Endothelial cell of umbilical vein (primary cell): ENCODE results near the gene PGLYRP4. TPM values are rescaled to one million over a fixed set of nuclear protein-coding genes. Genes with fewer than 3 reads are reported as not detected.

ENCODE experiments used
- BruUV-seq: library from RNA; stranded (reverse); fragments of 400-500 nt; replicated peaks from 2 replicates; lab custom pipeline; 2021; lab: Mats Ljungman, UMichigan
- CTCF ChIA-PET: fragments of 300-600, 350-600 bp; sonication (Branson Sonifier 250); formaldehyde crosslinking; loops from one replicate; lab custom pipeline; 2021; ENCODE audit warnings: antibody characterized with exemption, inconsistent platforms; lab: Charles Lee
- POLR2A ChIA-PET: fragments of 300-600, 350-600 bp; sonication (Branson Sonifier 250); formaldehyde crosslinking; loops from one replicate; lab custom pipeline; 2021; ENCODE audit warnings: antibody characterized with exemption, inconsistent platforms; lab: Charles Lee
- DNase-seq: peaks from one replicate; pipeline ENCODE4 v3.0.0-alpha.2; 2011; ENCODE audit warnings: low read depth, low spot score
- FAIRE-seq: peaks from 2 replicates; lab custom pipeline; 2011; peaks lifted over from hg19 to GRCh38; lab: Jason Lieb, UNC
- H2AFZ ChIP-seq: 2 replicates; pipeline ENCODE4 v1.6.0; 2012; ENCODE audit warnings: low read depth, low read length, control low read depth, inconsistent platforms
- H3K27ac ChIP-seq: 2 replicates; pipeline ENCODE4 v1.5.1; 2011; ENCODE audit warnings: low read depth, mild to moderate bottlenecking, control low read depth, low read length, moderate library complexity; ENCODE audit not compliant: insufficient read depth
- H3K27me3 ChIP-seq, 2 experiments: 2 replicates each; pipeline versions ENCODE4 v1.6.0 to v1.6.1; 2011; ENCODE audit warnings: low read length in 2 of 2, mixed read lengths in 1 of 2; ENCODE audit not compliant: control insufficient read depth in 2 of 2, insufficient read depth in 2 of 2
- H3K36me3 ChIP-seq, 2 experiments: 2 replicates in 1 of 2; 3 replicates in 1 of 2; pipeline ENCODE4 v1.5.1; 2011; ENCODE audit warnings: low read length in 2 of 2, mild to moderate bottlenecking in 1 of 2, moderate library complexity in 1 of 2; ENCODE audit not compliant: control insufficient read depth in 2 of 2, insufficient read depth in 2 of 2; ENCODE audit errors: extremely low read depth in 1 of 2
- H3K4me1 ChIP-seq: 3 replicates; pipeline ENCODE4 v1.5.1; 2011; ENCODE audit warnings: mild to moderate bottlenecking, low read length; ENCODE audit not compliant: control insufficient read depth, insufficient read depth; ENCODE audit errors: extremely low read depth
- H3K4me2 ChIP-seq: 2 replicates; pipeline ENCODE4 v1.6.1; 2011; ENCODE audit warnings: low read length, control low read depth, mixed read lengths; ENCODE audit not compliant: insufficient read depth
- H3K4me3 ChIP-seq, 3 experiments: fragments of 200-600 bp in 1 of 3; sonication (generic), shearing (Covaris generic) in 1 of 3; replicated peaks in 1 of 3; 2 replicates each; pipeline ENCODE4 v1.5.1; 2011 to 2016; ENCODE audit warnings: control low read depth in 3 of 3, low read length in 3 of 3, mild to moderate bottlenecking in 2 of 3, inconsistent platforms in 1 of 3, low read depth in 1 of 3, moderate library complexity in 1 of 3; ENCODE audit not compliant: insufficient read depth in 1 of 3
- H3K79me2 ChIP-seq: 2 replicates; pipeline ENCODE4 v1.6.0; 2012; ENCODE audit warnings: low read length, inconsistent platforms; ENCODE audit not compliant: control insufficient read depth, insufficient read depth
- H3K9ac ChIP-seq: replicated peaks from 2 replicates; pipeline ENCODE3; 2011; ENCODE audit warnings: low read length, control low read depth; ENCODE audit not compliant: insufficient read depth; ENCODE audit errors: extremely low read depth
- H3K9me1 ChIP-seq: replicated peaks from 3 replicates; pipeline ENCODE4 v1.6.0; 2011; ENCODE audit warnings: mild to moderate bottlenecking, low read length; ENCODE audit not compliant: control insufficient read depth, insufficient read depth; ENCODE audit errors: extremely low read depth
- H3K9me3 ChIP-seq: replicated peaks from 2 replicates; pipeline ENCODE4 v1.5.1; 2012; ENCODE audit warnings: low read length, inconsistent platforms; ENCODE audit not compliant: control insufficient read depth, insufficient read depth
- H4K20me1 ChIP-seq: replicated peaks from 2 replicates; pipeline ENCODE3; 2011; ENCODE audit warnings: mild to moderate bottlenecking, low read length; ENCODE audit not compliant: control insufficient read depth, insufficient read depth; ENCODE audit errors: extremely low read depth
- FOS ChIP-seq: IDR thresholded peaks from 2 replicates; pipeline ENCODE4 v1.6.1; 2011; ENCODE audit warnings: mild to moderate bottlenecking, low read length, moderate library complexity, borderline replicate concordance; ENCODE audit not compliant: insufficient read depth
- JUN ChIP-seq: IDR thresholded peaks from 2 replicates; pipeline ENCODE4 v1.6.1; 2011; ENCODE audit warnings: borderline replicate concordance, low read depth; ENCODE audit not compliant: insufficient read length, insufficient read depth
- POLR2A ChIP-seq: IDR thresholded peaks from 2 replicates; pipeline ENCODE4 v1.6.1; 2012; ENCODE audit warnings: low read depth, mild to moderate bottlenecking, control low read depth, low read length
- dilution Hi-C: fragments of 300-500 bp; cut with MboI; formaldehyde crosslinking; loops from one replicate; pipeline ENCODE4 v1.15.0; 2019; ENCODE audit warnings: low sequenced_read_pairs; ENCODE audit not compliant: extremely low pct_ligation_motif_present
- intact Hi-C: fragments of 100-400 bp; cut with micrococcal nuclease; formaldehyde crosslinking; loops from one replicate; pipeline ENCODE4 v1.10.0; 2022
- polyA plus RNA-seq, 4 experiments: library from polyadenylated mRNA; depleted of rRNA in 3 of 4; stranded (reverse) in 3 of 4; unstranded in 1 of 4; fragments of >200 nt; gene quantifications; 2 replicates each; pipeline versions ENCODE4 v1.2.1 to v1.2.3, GENCODE V29; 2011 to 2012; ENCODE audit warnings: missing spikeins in 1 of 4
- total RNA-seq: library from RNA; stranded (reverse); gene quantifications from 2 replicates; pipeline ENCODE4 v1.2.3, GENCODE V29; 2021
- TF ChIP-seq, protein P1 (sequence below), 2 donors: IDR thresholded peaks; 1 replicate in 1 of 2; 2 replicates in 1 of 2; pipeline ENCODE4 v1.5.1; 2011; ENCODE audit warnings: low read length in 2 of 2, mild to moderate bottlenecking in 2 of 2, moderate library complexity in 2 of 2, control low read depth in 1 of 2, inconsistent platforms in 1 of 2, low read depth in 1 of 2; ENCODE audit not compliant: insufficient read depth in 1 of 2; ENCODE audit errors: extremely low read depth in 1 of 2
- TF ChIP-seq, protein P2 (sequence below): IDR thresholded peaks from 2 replicates; pipeline ENCODE4 v1.6.1; 2011; ENCODE audit not compliant: insufficient read depth, insufficient read length

Gene PGLYRP4
- total and polyA plus RNA-seq, 2 donors (not counting 3 experiments of a cell fraction or from before 2014, with no cell fraction given), result not detected

DNA sequence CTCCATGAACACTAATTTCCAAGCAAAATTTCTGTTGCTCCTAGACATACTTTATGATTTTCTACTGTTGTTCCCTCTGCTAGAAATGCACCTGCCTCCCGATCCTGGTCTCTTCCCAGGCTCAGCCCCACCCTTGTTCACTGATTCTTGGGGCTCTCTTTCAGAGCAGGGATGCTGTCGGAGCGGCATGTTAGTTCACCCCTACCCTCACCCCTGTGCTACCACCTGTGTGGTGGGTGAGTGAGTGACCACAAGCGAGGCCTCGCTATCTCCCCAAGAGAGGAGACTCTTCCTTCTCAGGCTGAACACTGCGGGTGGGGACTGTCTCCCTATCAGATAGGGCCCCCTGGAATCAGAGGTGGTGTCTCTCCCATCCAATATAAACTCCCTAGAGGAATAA lies 47.1 kb upstream of the PGLYRP4 start:
- dilution Hi-C loops, result no loop called here
- BruUV-seq, result no TSS peak
- no peak overlapping the region for H3K9ac ChIP-seq
- ChIA-PET POLR2A (no interaction called here), CTCF (interaction anchor here (1.2 kb wide), 1 partner anchor 9 kb away, joined by 3 read pairs; no protein-coding TSS in a partner anchor)
- no peaks in the 10 kb centered on the region for H3K79me2 ChIP-seq
- H2AFZ ChIP-seq, result no peak overlapping the region
- peaks cover 0 to 1% of the 10 kb centered on the region in 2 experiments for H3K27me3 ChIP-seq
- intact Hi-C loops, result no loop called here
- H3K9me1 ChIP-seq, result no peaks in the 10 kb centered on the region
- no peak for FAIRE-seq
- H3K27ac ChIP-seq, result no peak overlapping the region
- H3K4me3 ChIP-seq, result no peak overlapping the region
- no peaks in the 10 kb centered on the region for H3K4me1 ChIP-seq
- no peaks in the 10 kb centered on the region for H3K9me3 ChIP-seq
- no peaks in the 10 kb centered on the region for H4K20me1 ChIP-seq
- no peak for TF ChIP-seq POLR2A
- H3K36me3 ChIP-seq, result no peaks in the 10 kb centered on the region
- no peak overlapping the region for H3K4me2 ChIP-seq
- DNase-seq, result no peak

DNA sequence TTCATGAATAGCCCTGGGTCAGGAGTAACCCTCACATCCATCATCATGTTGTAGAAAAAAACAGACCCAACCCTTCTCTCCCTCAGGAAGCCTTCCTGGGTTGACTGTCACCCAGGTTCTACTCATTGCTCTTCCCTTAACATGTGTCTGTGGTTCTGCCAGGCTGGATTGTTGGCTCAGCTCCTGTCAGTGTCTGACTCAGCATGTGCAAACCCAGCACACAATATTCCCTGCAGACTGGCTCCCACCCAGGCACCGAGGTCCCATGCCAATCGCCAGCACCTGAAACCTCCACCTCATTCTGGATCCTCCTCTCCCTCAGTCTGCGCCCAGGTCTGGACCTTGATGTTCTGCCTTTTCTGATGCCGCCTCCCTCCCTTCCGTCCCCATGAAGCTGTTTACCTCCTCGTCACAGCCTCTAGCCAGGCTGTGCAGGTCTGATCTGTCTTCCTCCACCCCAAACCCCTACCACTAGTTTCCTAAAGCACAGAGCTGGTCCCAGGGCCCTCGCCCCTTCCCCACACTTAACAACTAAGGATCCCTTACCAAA lies 46.6 kb upstream of the PGLYRP4 start:
- ChIA-PET CTCF (interaction anchor here (1.2 kb wide), 1 partner anchor 10 kb away, joined by 3 read pairs; no protein-coding TSS in a partner anchor), POLR2A (no interaction called here)
- no peaks in the 10 kb centered on the region for H3K9me1 ChIP-seq
- H3K79me2 ChIP-seq, result no peaks in the 10 kb centered on the region
- H3K4me3 ChIP-seq, result no peak overlapping the region
- dilution Hi-C loops, result no loop called here
- no peak for FAIRE-seq
- BruUV-seq, result no TSS peak
- no peak for DNase-seq
- no peak overlapping the region for H3K27ac ChIP-seq
- H4K20me1 ChIP-seq, result no peaks in the 10 kb centered on the region
- no peaks in the 10 kb centered on the region for H3K36me3 ChIP-seq
- H3K4me2 ChIP-seq, result no peak overlapping the region
- no peak overlapping the region for H3K9ac ChIP-seq
- intact Hi-C loops, result no loop called here
- H3K9me3 ChIP-seq, result no peaks in the 10 kb centered on the region
- H2AFZ ChIP-seq, result no peak overlapping the region
- TF ChIP-seq, protein P1, sequence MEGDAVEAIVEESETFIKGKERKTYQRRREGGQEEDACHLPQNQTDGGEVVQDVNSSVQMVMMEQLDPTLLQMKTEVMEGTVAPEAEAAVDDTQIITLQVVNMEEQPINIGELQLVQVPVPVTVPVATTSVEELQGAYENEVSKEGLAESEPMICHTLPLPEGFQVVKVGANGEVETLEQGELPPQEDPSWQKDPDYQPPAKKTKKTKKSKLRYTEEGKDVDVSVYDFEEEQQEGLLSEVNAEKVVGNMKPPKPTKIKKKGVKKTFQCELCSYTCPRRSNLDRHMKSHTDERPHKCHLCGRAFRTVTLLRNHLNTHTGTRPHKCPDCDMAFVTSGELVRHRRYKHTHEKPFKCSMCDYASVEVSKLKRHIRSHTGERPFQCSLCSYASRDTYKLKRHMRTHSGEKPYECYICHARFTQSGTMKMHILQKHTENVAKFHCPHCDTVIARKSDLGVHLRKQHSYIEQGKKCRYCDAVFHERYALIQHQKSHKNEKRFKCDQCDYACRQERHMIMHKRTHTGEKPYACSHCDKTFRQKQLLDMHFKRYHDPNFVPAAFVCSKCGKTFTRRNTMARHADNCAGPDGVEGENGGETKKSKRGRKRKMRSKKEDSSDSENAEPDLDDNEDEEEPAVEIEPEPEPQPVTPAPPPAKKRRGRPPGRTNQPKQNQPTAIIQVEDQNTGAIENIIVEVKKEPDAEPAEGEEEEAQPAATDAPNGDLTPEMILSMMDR (IDR thresholded peaks at IDR 0.05; ENCODE audit: extremely low read depth in 1 of 2, insufficient read depth in 1 of 2, low read depth in 1 of 2, low read length in 2 of 2), result no peak
- TF ChIP-seq, protein P2, sequence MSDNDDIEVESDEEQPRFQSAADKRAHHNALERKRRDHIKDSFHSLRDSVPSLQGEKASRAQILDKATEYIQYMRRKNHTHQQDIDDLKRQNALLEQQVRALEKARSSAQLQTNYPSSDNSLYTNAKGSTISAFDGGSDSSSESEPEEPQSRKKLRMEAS, result no peak
- TF ChIP-seq FOS, result no peak
- no peak for TF ChIP-seq JUN
- H3K27me3 ChIP-seq, result no peaks in the 10 kb centered on the region
- no peaks in the 10 kb centered on the region for H3K4me1 ChIP-seq
